Neuronal stem cell (in vitro differentiated cells): ENCODE results near the gene ACAA1.
"Not testable (repeated sequence)": the region's sequence is repeated elsewhere in the genome, so short reads cannot be mapped to it uniquely, and the experiment has no call there.

Experiments used
- DNase-seq: peaks from one replicate; pipeline ENCODE4 v3.0.0-alpha.2; 2013; ENCODE audit warnings: low spot score
- H2AFZ ChIP-seq: one replicate; pipeline ENCODE4 v1.6.1; 2013; ENCODE audit warnings: mild to moderate bottlenecking, low read length, inconsistent platforms
- H2AK5ac ChIP-seq: 2 replicates; pipeline ENCODE4 v1.6.1; 2013; ENCODE audit warnings: low read depth, mild to moderate bottlenecking, inconsistent platforms, low read length, moderate library complexity, mixed read lengths
- H2BK120ac ChIP-seq: 2 replicates; pipeline ENCODE4 v1.6.1; 2013; ENCODE audit warnings: low read depth, mild to moderate bottlenecking, inconsistent platforms, low read length, moderate library complexity, mixed read lengths
- H2BK12ac ChIP-seq: one replicate; pipeline ENCODE4 v1.6.1; 2013; ENCODE audit warnings: low read length, inconsistent platforms
- H2BK15ac ChIP-seq: 2 replicates; pipeline ENCODE4 v1.6.1; 2013; ENCODE audit warnings: mild to moderate bottlenecking, low read length, inconsistent platforms, mixed read lengths
- H2BK5ac ChIP-seq: one replicate; pipeline ENCODE4 v1.6.1; 2013; ENCODE audit warnings: inconsistent platforms, mild to moderate bottlenecking, low read length, moderate library complexity
- H3K14ac ChIP-seq: one replicate; pipeline ENCODE4 v1.6.1; 2013; ENCODE audit warnings: low read length, inconsistent platforms
- H3K18ac ChIP-seq: 2 replicates; pipeline ENCODE4 v1.6.1; 2013; ENCODE audit warnings: low read length, inconsistent platforms
- H3K23ac ChIP-seq: 2 replicates; pipeline ENCODE4 v1.6.1; 2013; ENCODE audit warnings: low read depth, mild to moderate bottlenecking, mixed read lengths, low read length, inconsistent platforms; ENCODE audit not compliant: poor library complexity
- H3K27ac ChIP-seq: replicated peaks from 3 replicates; pipeline ENCODE4 v1.5.1; 2013; ENCODE audit warnings: low read length, inconsistent platforms
- H3K27me3 ChIP-seq, 3 experiments: 2 replicates each; pipeline ENCODE4 v1.6.1; 2013; ENCODE audit warnings: low read length in 3 of 3, mild to moderate bottlenecking in 2 of 3, inconsistent platforms in 1 of 3, low read depth in 1 of 3, mixed read lengths in 1 of 3, moderate library complexity in 1 of 3; ENCODE audit not compliant: control insufficient read depth in 3 of 3, insufficient read depth in 3 of 3
- H3K36me3 ChIP-seq, 2 donors: replicated peaks in 1 of 2; 2 replicates each; pipeline ENCODE4 v1.6.1; 2013; ENCODE audit warnings: low read length in 2 of 2; ENCODE audit not compliant: control insufficient read depth in 2 of 2, insufficient read depth in 2 of 2
- H3K4ac ChIP-seq: 2 replicates; pipeline ENCODE4 v1.6.1; 2013; ENCODE audit warnings: inconsistent platforms, mild to moderate bottlenecking, low read length, moderate library complexity
- H3K4me1 ChIP-seq, 2 donors: 1 replicate in 1 of 2; 2 replicates in 1 of 2; pipeline ENCODE4 v1.6.1; 2013; ENCODE audit warnings: low read length in 2 of 2, low read depth in 1 of 2; ENCODE audit not compliant: control insufficient read depth in 2 of 2, insufficient read depth in 1 of 2
- H3K4me2 ChIP-seq: one replicate; pipeline ENCODE4 v1.6.1; 2013; ENCODE audit warnings: mild to moderate bottlenecking, low read length, inconsistent platforms; ENCODE audit not compliant: insufficient read depth, poor library complexity, severe bottlenecking
- H3K4me3 ChIP-seq, 2 donors: 2 replicates each; pipeline ENCODE4 v1.5.1; 2013; ENCODE audit warnings: low read length in 2 of 2, mild to moderate bottlenecking in 2 of 2, inconsistent platforms in 1 of 2, moderate library complexity in 1 of 2
- H3K79me1 ChIP-seq: one replicate; pipeline ENCODE4 v1.6.1; 2013; ENCODE audit warnings: low read depth, mild to moderate bottlenecking, inconsistent platforms, low read length, moderate library complexity
- H3K9ac ChIP-seq: one replicate; pipeline ENCODE4 v1.6.1; 2013; ENCODE audit warnings: mild to moderate bottlenecking, low read depth, low read length, inconsistent platforms; ENCODE audit not compliant: poor library complexity
- H3K9me3 ChIP-seq, 2 donors: replicated peaks in 1 of 2; 2 replicates each; pipeline versions ENCODE3 to v1.6.1; 2013; ENCODE audit warnings: low read length in 2 of 2, mild to moderate bottlenecking in 2 of 2, inconsistent platforms in 1 of 2, low read depth in 1 of 2, mixed read lengths in 1 of 2, moderate library complexity in 1 of 2; ENCODE audit not compliant: control insufficient read depth in 2 of 2, insufficient read depth in 1 of 2
- H4K8ac ChIP-seq: one replicate; pipeline ENCODE4 v1.6.1; 2013; ENCODE audit warnings: low read depth, mild to moderate bottlenecking, inconsistent platforms, low read length, moderate library complexity
- H4K91ac ChIP-seq: one replicate; pipeline ENCODE4 v1.6.1; 2013; ENCODE audit warnings: low read length, low read depth, mild to moderate bottlenecking, inconsistent platforms; ENCODE audit not compliant: poor library complexity
- WGBS, 2 donors: extraction: QIAGEN DNeasy Blood & Tissue Kit; methylation state at CpG; one replicate each; pipeline ENCODE4 v1.1.7; 2013; ENCODE audit warnings: missing lambda C conversion rate in 2 of 2, mixed read lengths in 1 of 2; ENCODE audit not compliant: insufficient read length in 2 of 2, insufficient replicate concordance in 1 of 2; ENCODE audit errors: extremely low coverage in 2 of 2; 5-methylcytosine and 5-hydroxymethylcytosine counted together

The ACAA1 gene

GRCh38 chr3:38088126-38089078 is 48.5 kb downstream of the ACAA1 start:
- no CpG with 5 or more reads among the region's 11 CpGs for WGBS, 2 donors

GRCh38 chr3:38087278-38087677 is 49.6 kb downstream of the ACAA1 start:
- H2BK12ac ChIP-seq, H2AK5ac ChIP-seq, H3K36me3 ChIP-seq, H3K14ac ChIP-seq, DNase-seq, H2BK5ac ChIP-seq, H4K8ac ChIP-seq, H3K79me1 ChIP-seq, H3K4me2 ChIP-seq, H4K91ac ChIP-seq, H3K27ac ChIP-seq, H3K23ac ChIP-seq, H3K9ac ChIP-seq, H3K4me1 ChIP-seq, H3K18ac ChIP-seq, H3K4ac ChIP-seq, H2AFZ ChIP-seq, H2BK120ac ChIP-seq, H2BK15ac ChIP-seq, H3K4me3 ChIP-seq, H3K9me3 ChIP-seq, H3K27me3 ChIP-seq: not testable (repeated sequence)

More at GRCh38 chr3:38088126-38089078, 48.5 kb downstream of the ACAA1 start:
- no peaks in the 10 kb centered on the region for H3K4me1 ChIP-seq
- peaks cover 0 to 7% (median 0%) of the 10 kb centered on the region in 3 experiments for H3K27me3 ChIP-seq
- peak overlapping the region; percentile 65 for H2BK15ac ChIP-seq
- no peak overlapping the region for H2AFZ ChIP-seq
- H3K79me1 ChIP-seq: no peaks in the 10 kb centered on the region
- H3K9me3 ChIP-seq: peaks cover 5 to 6% of the 10 kb centered on the region in 2 donors
- H2AK5ac ChIP-seq: no peak overlapping the region
- no peak overlapping the region for H2BK120ac ChIP-seq
- H3K27ac ChIP-seq: no peak overlapping the region
- no peak overlapping the region for H3K4me3 ChIP-seq
- H4K8ac ChIP-seq: no peak overlapping the region
- H3K4ac ChIP-seq: peak overlapping the region; percentile 15
- no peak overlapping the region for H3K14ac ChIP-seq
- no peak overlapping the region for H3K18ac ChIP-seq
- H3K9ac ChIP-seq: peak overlapping the region; percentile 14
- no peak overlapping the region for H3K23ac ChIP-seq
- no peak for DNase-seq
- no peaks in the 10 kb centered on the region for H3K36me3 ChIP-seq
- no peak overlapping the region for H2BK5ac ChIP-seq
- H2BK12ac ChIP-seq: no peak overlapping the region
- no peak overlapping the region for H4K91ac ChIP-seq
- H3K4me2 ChIP-seq: no peak overlapping the region

DNA sequence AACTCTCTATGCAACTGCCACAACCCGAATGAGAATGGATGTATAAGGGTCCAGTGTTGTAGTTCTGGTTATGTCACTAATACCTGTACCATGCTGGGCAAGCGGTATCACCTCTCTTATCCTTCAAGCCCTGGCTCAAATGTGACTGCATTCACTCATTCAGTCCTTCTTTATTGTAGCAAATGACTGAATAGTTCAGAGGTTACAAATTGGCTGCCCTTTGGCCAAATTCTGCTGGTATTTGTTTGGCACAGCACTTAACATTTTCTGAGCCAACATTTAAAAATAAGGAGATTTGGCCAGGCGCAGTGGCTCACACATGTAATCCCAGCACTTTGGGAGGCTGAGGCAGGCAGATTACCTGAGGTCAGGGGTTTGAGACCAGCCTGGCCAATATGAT is 50.4 kb downstream of the ACAA1 start:
- no CpG with 5 or more reads among the region's 3 CpGs for WGBS, 2 donors

DNA sequence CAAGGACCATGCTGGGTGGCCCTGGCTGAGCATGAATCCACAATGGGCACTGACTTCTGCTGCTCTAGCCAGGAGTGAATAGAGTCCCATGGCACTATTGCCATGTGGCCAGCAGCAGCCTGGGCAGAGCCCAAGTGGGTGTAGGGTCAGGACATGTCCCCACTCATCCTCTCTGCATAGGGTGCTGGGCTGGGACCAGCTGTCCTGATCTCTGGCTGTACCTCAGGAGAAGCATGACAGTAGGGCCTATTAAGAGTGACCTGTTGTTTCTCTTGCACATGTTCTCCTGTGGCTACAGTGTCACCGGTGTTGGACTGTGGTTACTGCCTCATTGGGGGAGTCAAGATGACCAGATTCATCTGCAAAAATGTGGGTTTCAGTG is 51.0 kb downstream of the ACAA1 start:
- Histone ChIP-seq H4K8ac (no peak overlapping the region), H3K27me3 (peaks cover 0 to 7% (median 0%) of the 10 kb centered on the region in 3 experiments), H2BK12ac (no peak overlapping the region), H3K18ac (peak overlapping the region; percentile 55), H3K79me1 (no peaks in the 10 kb centered on the region), H2AFZ (no peak overlapping the region), H3K14ac (no peak overlapping the region), H3K9ac (no peak overlapping the region), H3K4ac (no peak overlapping the region), H3K36me3 (no peaks in the 10 kb centered on the region), H4K91ac (no peak overlapping the region), H3K23ac (no peak overlapping the region), H2AK5ac (no peak overlapping the region), H2BK5ac (no peak overlapping the region), H3K27ac (no peak overlapping the region), H3K4me3 (no peak overlapping the region), H3K4me1 (no peaks in the 10 kb centered on the region), H3K9me3 (peaks cover 5 to 6% of the 10 kb centered on the region in 2 donors), H2BK120ac (no peak overlapping the region), H2BK15ac (no peak overlapping the region), H3K4me2 (no peak overlapping the region)
- DNase-seq: no peak
- no CpG with 5 or more reads among the region's 1 CpG for WGBS, 2 donors

More for the DNA sequence above, 50.4 kb downstream of the ACAA1 start:
- Histone ChIP-seq H3K4ac (no peak overlapping the region), H2BK15ac (no peak overlapping the region), H3K4me3 (no peak overlapping the region), H3K9ac (no peak overlapping the region), H3K4me2 (no peak overlapping the region), H2AK5ac (no peak overlapping the region), H2BK120ac (no peak overlapping the region), H3K18ac (no peak overlapping the region), H3K27ac (no peak overlapping the region), H3K9me3 (peaks cover 5 to 6% of the 10 kb centered on the region in 2 donors), H2BK12ac (no peak overlapping the region), H3K27me3 (peaks cover 0 to 7% (median 0%) of the 10 kb centered on the region in 3 experiments), H3K36me3 (no peaks in the 10 kb centered on the region), H4K91ac (no peak overlapping the region), H3K23ac (no peak overlapping the region), H4K8ac (no peak overlapping the region), H2AFZ (no peak overlapping the region), H3K4me1 (no peaks in the 10 kb centered on the region), H3K14ac (no peak overlapping the region), H2BK5ac (no peak overlapping the region), H3K79me1 (no peaks in the 10 kb centered on the region)
- no peak for DNase-seq
